Inflammatory macrophage (primary cell): ENCODE data around the gene DICER1.
"Not testable (repeated sequence)": the region's sequence is repeated elsewhere in the genome, so short reads cannot be mapped to it uniquely, and the experiment has no call there.

ENCODE experiments used
- DNase-seq, 2 donors: peaks; one replicate each; pipeline ENCODE4 v3.0.0-alpha.2; 2020 to 2022

Gene DICER1

GRCh38 chr14:95150910-95151309 lies 6.4 kb downstream of the DICER1 start:
- no peak for DNase-seq

GRCh38 chr14:95149441-95149840 lies 7.9 kb downstream of the DICER1 start:
- no peak for DNase-seq

- DNase-seq: no peak
Observed at GRCh38 chr14:95147597-95147996, 9.7 kb downstream of the DICER1 start.

GRCh38 chr14:95146079-95146771 lies 11.1 kb downstream of the DICER1 start:
- DNase-seq: peak; percentile 47 to 53

GRCh38 chr14:95144849-95145248 lies 12.5 kb downstream of the DICER1 start:
- DNase-seq: no peak

- peak; percentile 13 to 47 for DNase-seq
Observed at GRCh38 chr14:95143808-95144620, 13.3 kb downstream of the DICER1 start.

GRCh38 chr14:95142208-95142607 lies 15.1 kb downstream of the DICER1 start:
- DNase-seq: no peak

GRCh38 chr14:95141684-95142083 lies 15.6 kb downstream of the DICER1 start:
- no peak for DNase-seq

GRCh38 chr14:95140060-95140858 lies 17.1 kb downstream of the DICER1 start:
- DNase-seq: peak; percentile 42 to 90

GRCh38 chr14:95138876-95139275 lies 18.5 kb downstream of the DICER1 start:
- DNase-seq: no peak

GRCh38 chr14:95138455-95138854 lies 18.9 kb downstream of the DICER1 start:
- DNase-seq: not testable (repeated sequence)

GRCh38 chr14:95137804-95138167 lies 19.5 kb downstream of the DICER1 start:
- DNase-seq: no peak

GRCh38 chr14:95137164-95137803 lies 20.0 kb downstream of the DICER1 start:
- peak in 1 of 2 donors; percentile 56 for DNase-seq

GRCh38 chr14:95136631-95137030 lies 20.7 kb downstream of the DICER1 start:
- DNase-seq: no peak

GRCh38 chr14:95134304-95134933 lies 22.9 kb downstream of the DICER1 start:
- peak; percentile 59 to 71 for DNase-seq

GRCh38 chr14:95133282-95133681 lies 24.0 kb downstream of the DICER1 start:
- DNase-seq: no peak

- DNase-seq: no peak
Observed at GRCh38 chr14:95132760-95133159, 24.6 kb downstream of the DICER1 start.

- DNase-seq: no peak
Observed at GRCh38 chr14:95130549-95130948, 26.8 kb downstream of the DICER1 start.

- DNase-seq: no peak
Observed at GRCh38 chr14:95128140-95128539, 29.2 kb downstream of the DICER1 start.

- DNase-seq: no peak
Observed at GRCh38 chr14:95127531-95127911, 29.8 kb downstream of the DICER1 start.

- no peak for DNase-seq
Observed at GRCh38 chr14:95126906-95127530, 30.3 kb downstream of the DICER1 start.

GRCh38 chr14:95125915-95126314 lies 31.4 kb downstream of the DICER1 start:
- no peak for DNase-seq
